Measurements from ENCODE around the gene PRSS12. TPM values are rescaled to one million over a fixed set of nuclear protein-coding genes. Genes with fewer than 3 reads are reported as not detected.
"Not testable (repeated sequence)": the region's sequence is repeated elsewhere in the genome, so short reads cannot be mapped to it uniquely, and the experiment has no call there.

Gene PRSS12
- polyA plus RNA-seq (ENCODE audit: low read depth in 6 of 6): under 1 TPM in 4 of 6 donors, not detected in 2; 0.05 to 0.16 (median 0.08) TPM

DNA sequence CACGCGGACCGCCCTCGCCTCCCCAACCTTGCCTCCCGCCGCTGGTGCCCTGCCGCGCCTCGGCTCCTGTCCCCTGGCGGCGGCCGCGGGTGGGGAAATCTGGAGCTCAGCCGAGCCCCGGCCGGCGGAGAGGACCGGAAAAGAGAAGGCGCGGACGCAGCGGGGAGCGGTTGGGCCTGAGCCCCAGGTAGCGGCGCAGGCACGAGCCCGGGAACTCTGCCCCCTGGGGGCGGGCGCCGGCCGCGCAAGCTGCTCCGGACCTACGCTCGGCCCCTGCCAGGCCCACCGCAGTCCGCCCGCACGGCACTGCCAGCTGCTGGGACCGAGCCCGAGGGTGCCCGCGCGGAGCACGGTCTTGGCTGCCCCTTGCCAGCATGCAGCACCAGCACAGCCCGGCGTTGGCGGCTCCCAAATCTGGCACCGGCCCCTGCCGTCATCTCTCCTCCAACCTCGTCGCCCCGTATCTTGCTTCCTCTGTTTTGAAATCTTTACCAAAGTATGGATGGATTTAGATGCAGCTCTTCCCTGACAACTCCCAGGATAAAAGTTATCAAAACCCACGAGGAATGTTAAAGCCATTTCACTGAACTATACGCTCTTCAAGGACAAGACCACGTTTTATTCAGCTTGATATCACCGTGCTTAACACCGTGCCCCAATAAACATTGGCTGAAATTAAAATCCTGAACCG, at the start of gene PRSS12:
Gene PRSS12 (minus strand): TSS at position 161 of the 691 bp plus-strand sequence. CDS start 283 bp downstream, outside the sequence.
- Mint-ChIP-seq H3K36me3 (peaks cover 0 to 8% of the 10 kb centered on the region in 2 donors), H3K27ac (peak within 1 kb of the TSS in 1 of 6 donors; percentile 63), H3K27me3 (peaks cover 65 to 77% (median 76%) of the 10 kb centered on the region in 3 donors), H3K4me1 (peaks cover 12 to 17% (median 16%) of the 10 kb centered on the region in 3 donors), H3K4me3 (peak within 1 kb of the TSS; percentile 63 to 90 (median 84)), H3K9me3 (peaks cover 0 to 2% (median 0%) of the 10 kb centered on the region in 7 donors)
- peak; percentile 84 to 85 for ATAC-seq (ENCODE audit: low read depth in 2 of 2)
- peak; percentile 39 for DNase-seq

GRCh38 chr4:118400356-118400755, 47.6 kb upstream of the PRSS12 start:
- ATAC-seq (ENCODE audit: low read depth in 2 of 2): no peak
- DNase-seq: no peak

GRCh38 chr4:118399883-118400282, 47.1 kb upstream of the PRSS12 start:
- H3K36me3 Mint-ChIP-seq; H3K4me1 Mint-ChIP-seq; ATAC-seq (ENCODE audit: low read depth in 2 of 2); H3K4me3 Mint-ChIP-seq; H3K27ac Mint-ChIP-seq; H3K9me3 Mint-ChIP-seq; DNase-seq: not testable (repeated sequence)
- peaks cover 0 to 23% (median 10%) of the 10 kb centered on the region in 3 donors for H3K27me3 Mint-ChIP-seq

More at GRCh38 chr4:118400356-118400755, 47.6 kb upstream of the PRSS12 start:
- Mint-ChIP-seq H3K9me3 (peaks cover 0 to 7% (median 0%) of the 10 kb centered on the region in 7 donors), H3K4me1 (peaks cover 0 to 4% (median 0%) of the 10 kb centered on the region in 3 donors), H3K4me3 (no peak overlapping the region), H3K27ac (no peak overlapping the region), H3K36me3 (no peaks in the 10 kb centered on the region), H3K27me3 (peaks cover 0 to 23% (median 10%) of the 10 kb centered on the region in 3 donors)

DNA sequence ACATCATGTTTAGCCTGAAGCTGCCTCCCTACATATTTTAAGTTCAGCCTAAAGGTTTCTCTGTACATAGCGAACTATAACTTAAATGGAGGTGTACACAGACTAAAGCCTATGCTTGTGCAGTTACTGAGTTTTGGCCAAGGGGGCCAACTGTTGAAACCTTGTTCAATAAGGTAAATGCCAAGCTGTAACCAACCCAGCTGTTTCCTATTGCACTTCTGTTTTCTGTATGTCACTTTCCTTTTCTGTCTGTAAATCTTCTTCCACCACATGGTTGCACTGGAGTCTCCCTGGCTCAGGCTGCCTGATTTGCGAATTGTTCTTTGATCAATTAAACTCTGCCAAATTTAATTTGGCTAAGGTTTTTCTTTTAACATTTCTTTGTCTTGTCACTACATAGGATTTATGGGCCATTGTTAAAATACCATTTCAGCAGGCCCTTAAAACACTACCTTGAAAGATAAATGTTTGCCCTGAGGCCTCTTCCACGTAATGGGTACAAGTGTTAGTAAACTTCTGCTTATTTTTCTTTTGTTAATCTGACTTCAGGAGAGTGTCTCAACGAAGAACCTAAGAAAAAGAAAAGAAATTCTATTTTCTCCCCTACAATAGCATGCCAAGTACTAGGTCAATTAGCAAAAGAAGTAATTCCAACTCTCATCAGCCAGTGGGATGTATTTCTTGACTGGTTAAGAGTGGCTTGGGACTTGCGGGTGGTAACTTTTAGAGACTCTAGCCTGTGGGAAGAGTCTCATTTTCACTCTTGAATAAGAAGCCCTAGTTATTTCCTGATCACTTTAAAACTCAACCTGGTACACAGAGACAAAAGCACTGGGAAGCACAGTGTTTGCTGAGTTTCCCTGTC, 45.7 kb upstream of the PRSS12 start:
- no peak for ATAC-seq (ENCODE audit: low read depth in 2 of 2)
- DNase-seq: no peak
- H3K4me1 Mint-ChIP-seq: peaks cover 0 to 4% (median 0%) of the 10 kb centered on the region in 3 donors
- peaks cover 0 to 4% (median 0%) of the 10 kb centered on the region in 7 donors for H3K9me3 Mint-ChIP-seq
- no peaks in the 10 kb centered on the region for H3K36me3 Mint-ChIP-seq
- H3K27me3 Mint-ChIP-seq: peaks cover 0 to 23% (median 10%) of the 10 kb centered on the region in 3 donors
- no peak overlapping the region for H3K4me3 Mint-ChIP-seq
- no peak overlapping the region for H3K27ac Mint-ChIP-seq

- H3K27me3 Mint-ChIP-seq: peaks cover 8 to 23% (median 10%) of the 10 kb centered on the region in 3 donors
Observed at GRCh38 chr4:118397623-118397979, 44.8 kb upstream of the PRSS12 start.

DNA sequence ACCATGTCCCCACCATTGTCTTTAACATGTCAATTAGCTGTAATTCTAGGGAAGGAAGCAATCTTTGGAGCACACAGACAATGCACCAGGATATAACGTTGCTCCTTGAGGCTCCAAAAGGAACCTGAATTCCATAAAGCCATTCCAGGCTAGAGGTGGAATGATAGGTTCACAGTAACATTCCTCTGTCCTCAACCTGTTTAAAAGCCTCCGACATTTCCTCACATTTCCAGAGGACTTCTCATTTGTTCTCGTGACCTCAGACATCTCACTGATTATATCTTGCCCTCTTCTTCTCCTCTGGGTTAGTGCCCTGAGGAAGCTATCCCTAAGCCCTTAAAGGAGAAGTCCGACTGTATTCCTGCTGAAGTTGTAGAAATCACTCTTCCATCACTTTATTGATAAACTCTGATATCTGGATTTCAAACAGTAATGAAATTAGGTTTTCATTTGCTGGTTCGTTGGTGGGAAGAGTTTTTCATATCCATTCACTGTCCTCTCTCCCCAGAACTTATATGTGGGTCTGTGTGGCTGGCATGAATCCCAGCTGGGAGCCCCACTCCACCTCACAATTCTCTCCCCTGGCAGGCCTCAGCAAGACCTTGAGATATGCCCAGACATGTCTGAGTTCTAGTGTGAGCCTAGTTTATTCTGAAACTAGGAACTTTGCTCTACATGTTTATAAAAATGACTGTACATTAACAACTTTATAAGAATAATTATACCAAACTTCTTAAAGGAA, 44.2 kb upstream of the PRSS12 start:
- DNase-seq (no peak), ATAC-seq (ENCODE audit: low read depth in 2 of 2) (no peak)
- H3K9me3 Mint-ChIP-seq: peaks cover 0 to 13% (median 4%) of the 10 kb centered on the region in 7 donors
- no peak overlapping the region for H3K4me3 Mint-ChIP-seq
- peaks cover 0 to 4% (median 0%) of the 10 kb centered on the region in 3 donors for H3K4me1 Mint-ChIP-seq
- H3K36me3 Mint-ChIP-seq: peaks cover 0 to 7% of the 10 kb centered on the region in 2 donors
- no peak overlapping the region for H3K27ac Mint-ChIP-seq
- H3K27me3 Mint-ChIP-seq: peaks cover 7 to 23% (median 8%) of the 10 kb centered on the region in 3 donors

More at GRCh38 chr4:118397623-118397979, 44.8 kb upstream of the PRSS12 start:
- Mint-ChIP-seq H3K4me1 (peaks cover 0 to 4% (median 0%) of the 10 kb centered on the region in 3 donors), H3K9me3 (peaks cover 0 to 8% (median 4%) of the 10 kb centered on the region in 7 donors), H3K4me3 (no peak overlapping the region), H3K27ac (peak overlapping the region in 1 of 6 donors; percentile 45), H3K36me3 (peaks cover 0 to 5% of the 10 kb centered on the region in 2 donors)
- no peak for DNase-seq
- no peak for ATAC-seq (ENCODE audit: low read depth in 2 of 2)

DNA sequence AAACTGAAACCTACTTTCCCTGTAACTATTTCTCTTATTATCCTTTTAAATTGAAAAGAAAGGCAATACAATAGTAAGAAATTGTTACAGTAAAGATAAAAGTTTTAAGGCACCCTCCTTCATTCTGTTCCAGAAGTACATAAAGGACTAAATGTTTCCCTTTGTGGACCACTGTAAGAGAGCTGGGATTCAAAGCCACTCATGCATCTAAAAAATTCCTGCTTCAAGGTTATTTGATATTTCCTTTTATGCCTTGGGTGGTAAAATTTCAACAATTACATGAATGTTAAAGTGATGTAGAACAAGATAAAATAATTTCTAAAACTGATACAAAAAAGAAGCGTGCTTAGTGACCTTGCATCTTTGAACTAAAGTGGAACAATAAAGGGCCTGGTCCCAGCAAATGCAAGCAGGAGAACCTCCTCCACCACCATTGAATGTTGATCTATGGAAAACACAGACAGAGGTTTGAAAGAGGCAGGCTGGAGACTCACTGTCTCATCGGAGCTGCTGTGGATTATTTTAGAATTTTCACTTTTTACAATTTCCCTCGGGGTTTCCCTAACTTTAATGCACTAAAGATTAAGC, 42.3 kb upstream of the PRSS12 start:
- no peak overlapping the region for H3K27ac Mint-ChIP-seq
- ATAC-seq (ENCODE audit: low read depth in 2 of 2): no peak
- H3K9me3 Mint-ChIP-seq: peaks cover 1 to 15% (median 4%) of the 10 kb centered on the region in 7 donors
- peaks cover 0 to 8% (median 6%) of the 10 kb centered on the region in 3 donors for H3K27me3 Mint-ChIP-seq
- peaks cover 0 to 7% of the 10 kb centered on the region in 2 donors for H3K36me3 Mint-ChIP-seq
- no peak overlapping the region for H3K4me3 Mint-ChIP-seq
- H3K4me1 Mint-ChIP-seq: peaks cover 0 to 4% (median 0%) of the 10 kb centered on the region in 3 donors
- DNase-seq: no peak

DNA sequence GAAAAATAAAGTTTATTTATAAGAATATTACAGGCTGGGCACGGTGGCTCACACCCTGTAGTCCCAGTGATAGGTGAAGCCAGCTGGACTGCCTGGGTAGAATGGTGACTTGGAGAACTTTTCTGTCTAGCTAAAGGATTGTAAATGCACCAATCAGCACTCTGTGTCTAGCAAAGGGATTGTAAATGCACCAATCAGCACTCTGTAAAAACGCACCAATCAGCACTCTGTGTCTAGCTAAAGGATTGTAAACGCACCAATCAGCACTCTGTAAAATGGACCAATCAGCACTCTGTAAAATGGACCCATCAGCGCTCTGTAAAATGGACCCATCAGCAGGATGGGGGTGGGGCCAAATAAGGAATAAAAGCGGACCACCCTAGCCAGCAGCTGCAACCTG, 39.7 kb upstream of the PRSS12 start:
- not testable (repeated sequence) for ATAC-seq (ENCODE audit: low read depth in 2 of 2); H3K4me3 Mint-ChIP-seq; H3K27ac Mint-ChIP-seq; DNase-seq; H3K4me1 Mint-ChIP-seq; H3K36me3 Mint-ChIP-seq
- H3K27me3 Mint-ChIP-seq: peaks cover 0 to 19% (median 6%) of the 10 kb centered on the region in 3 donors
- H3K9me3 Mint-ChIP-seq: peaks cover 5 to 24% (median 12%) of the 10 kb centered on the region in 7 donors

DNA sequence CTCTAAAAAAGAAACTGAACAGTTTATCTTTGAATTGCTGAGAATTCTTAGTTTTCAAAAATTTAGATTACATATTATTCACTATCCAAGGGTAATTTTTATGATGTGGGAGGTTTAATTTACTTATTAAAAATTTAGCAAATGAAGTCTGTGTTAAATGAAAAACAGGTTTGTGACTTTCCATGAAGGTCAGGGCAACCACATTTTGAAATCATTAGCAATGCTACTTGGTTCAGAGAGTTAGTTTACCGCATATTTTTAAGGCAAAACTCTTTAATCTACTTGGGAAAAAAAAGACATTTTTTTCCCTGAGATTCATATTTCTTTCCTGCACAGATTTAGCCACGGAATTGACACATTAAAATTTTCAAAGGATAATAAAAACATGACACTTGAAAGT, 37.3 kb upstream of the PRSS12 start:
- Mint-ChIP-seq H3K9me3 (peaks cover 10 to 36% (median 17%) of the 10 kb centered on the region in 7 donors), H3K4me1 (no peaks in the 10 kb centered on the region), H3K27ac (no peak overlapping the region), H3K36me3 (peaks cover 0 to 7% of the 10 kb centered on the region in 2 donors), H3K27me3 (peaks cover 0 to 19% (median 0%) of the 10 kb centered on the region in 3 donors), H3K4me3 (no peak overlapping the region)
- ATAC-seq (ENCODE audit: low read depth in 2 of 2) (no peak), DNase-seq (no peak)

DNA sequence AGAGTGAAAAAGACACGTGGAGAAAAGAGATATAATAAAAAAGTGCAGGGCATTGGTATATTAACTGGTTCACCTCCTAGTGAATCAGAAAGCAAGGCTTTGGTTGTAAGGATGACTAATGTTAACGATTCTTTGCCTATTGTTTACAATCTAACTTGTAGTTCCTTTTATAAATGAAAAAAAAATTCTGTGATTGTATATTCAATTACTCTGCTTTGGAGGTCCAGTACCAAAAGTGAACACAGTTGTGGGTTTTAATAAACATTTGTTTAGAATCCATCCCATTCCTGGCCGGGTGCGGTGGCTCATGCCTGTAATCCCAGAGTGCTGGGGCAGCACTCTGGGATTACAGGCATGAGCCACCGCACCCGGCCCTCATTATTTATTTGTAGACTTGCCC, 36.9 kb upstream of the PRSS12 start:
- DNase-seq (no peak), ATAC-seq (ENCODE audit: low read depth in 2 of 2) (no peak)
- H3K4me3 Mint-ChIP-seq: no peak overlapping the region
- no peaks in the 10 kb centered on the region for H3K4me1 Mint-ChIP-seq
- H3K27ac Mint-ChIP-seq: no peak overlapping the region
- H3K9me3 Mint-ChIP-seq: peaks cover 10 to 36% (median 17%) of the 10 kb centered on the region in 7 donors
- H3K27me3 Mint-ChIP-seq: peaks cover 0 to 19% (median 0%) of the 10 kb centered on the region in 3 donors
- peaks cover 0 to 7% of the 10 kb centered on the region in 2 donors for H3K36me3 Mint-ChIP-seq

DNA sequence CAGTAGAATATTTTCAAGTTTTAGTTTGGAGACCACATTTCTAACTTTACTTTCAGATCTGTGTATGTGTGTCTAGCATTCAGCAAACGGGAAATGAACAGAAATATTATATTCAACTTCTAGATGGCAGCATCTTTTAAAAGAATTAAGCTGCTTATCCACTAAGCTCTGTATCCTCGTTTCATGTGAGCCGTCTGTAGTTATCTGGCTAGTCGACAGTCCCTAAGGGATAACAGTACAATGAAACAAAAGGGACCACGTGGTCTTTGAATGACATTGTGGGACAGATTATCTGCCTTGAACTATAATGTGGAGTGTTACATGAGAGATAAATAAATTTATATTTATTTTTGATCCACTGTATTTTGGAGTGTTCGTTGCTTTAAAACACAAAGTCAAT, 35.8 kb upstream of the PRSS12 start:
- H3K27me3 Mint-ChIP-seq: peaks cover 0 to 19% (median 0%) of the 10 kb centered on the region in 3 donors
- DNase-seq: no peak
- H3K36me3 Mint-ChIP-seq: peaks cover 0 to 7% of the 10 kb centered on the region in 2 donors
- H3K4me3 Mint-ChIP-seq: no peak overlapping the region
- H3K9me3 Mint-ChIP-seq: peaks cover 13 to 39% (median 17%) of the 10 kb centered on the region in 7 donors
- H3K27ac Mint-ChIP-seq: no peak overlapping the region
- H3K4me1 Mint-ChIP-seq: no peaks in the 10 kb centered on the region
- ATAC-seq (ENCODE audit: low read depth in 2 of 2): no peak

DNA sequence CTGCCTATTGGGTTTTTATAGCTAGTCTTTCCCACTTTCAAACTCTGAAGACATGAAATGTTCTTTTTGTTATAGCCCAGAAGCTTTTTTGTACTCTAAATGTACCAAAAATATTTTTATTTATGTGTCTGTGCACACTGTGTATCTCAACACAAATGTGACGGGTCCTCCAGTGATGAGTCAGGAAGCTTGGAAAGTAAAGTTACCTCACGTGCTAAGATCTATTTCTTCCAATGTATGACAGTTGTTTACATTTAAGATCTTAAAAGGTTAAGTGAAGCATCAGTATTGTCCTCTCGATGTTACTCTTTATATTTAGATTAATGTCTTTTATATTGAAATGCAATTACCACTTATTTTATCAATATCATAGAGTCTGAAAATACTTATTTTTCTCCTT, 29.1 kb upstream of the PRSS12 start:
- Mint-ChIP-seq H3K4me3 (no peak overlapping the region), H3K27me3 (peaks cover 4 to 5% (median 5%) of the 10 kb centered on the region in 3 donors), H3K9me3 (peaks cover 3 to 16% (median 11%) of the 10 kb centered on the region in 7 donors), H3K4me1 (no peaks in the 10 kb centered on the region), H3K36me3 (no peaks in the 10 kb centered on the region), H3K27ac (no peak overlapping the region)
- ATAC-seq (ENCODE audit: low read depth in 2 of 2) (no peak), DNase-seq (no peak)
